Upper lobe of left lung (tissue), 4 donors: ENCODE data around the gene CLSTN1.

Experiments
- CTCF ChIP-seq, 6 experiments: fragments of 450-650 bp in 4 of 6; fragments of 200-600 bp in 2 of 6; sonication (generic) in 2 of 6; IDR thresholded peaks; one replicate each; pipeline ENCODE4 v1.5.1; 2016 to 2019; ENCODE audit warnings: antibody characterized with exemption in 6 of 6
- EP300 ChIP-seq, 4 donors: sonication (generic); formaldehyde crosslinking; IDR thresholded peaks; one replicate each; pipeline ENCODE4 v1.5.1; 2017; ENCODE audit warnings: antibody characterized with exemption in 4 of 4, control low read depth in 2 of 4
- POLR2A ChIP-seq, 4 donors: fragments of 450-650 bp; IDR thresholded peaks; one replicate each; pipeline ENCODE4 v1.5.1; 2016 to 2017; ENCODE audit warnings: antibody characterized with exemption in 4 of 4, mild to moderate bottlenecking in 2 of 4
- POLR2AphosphoS5 ChIP-seq, 2 donors: sonication (generic); formaldehyde crosslinking; IDR thresholded peaks; one replicate each; pipeline ENCODE4 v1.5.1; 2017; ENCODE audit warnings: antibody characterized with exemption in 2 of 2

GRCh38 chr1:9811239-9811966 lies 12.4 kb downstream of the CLSTN1 start:
- no peak for TF ChIP-seq CTCF (IDR thresholded peaks at IDR 0.05)
- no peak for TF ChIP-seq POLR2A (IDR thresholded peaks at IDR 0.05)
- no peak for TF ChIP-seq POLR2AphosphoS5 (IDR thresholded peaks at IDR 0.05)
- TF ChIP-seq EP300 (IDR thresholded peaks at IDR 0.05): no peak
